HG03097 (cell line): Measurements from ENCODE around the gene IQSEC2.

Experiments
- ATAC-seq: cut with Tn5 transposase; IDR thresholded peaks from one replicate; pipeline ENCODE4 v1.9.1; 2021; ENCODE audit not compliant: unreplicated experiment, low FRiP score

The IQSEC2 gene

DNA sequence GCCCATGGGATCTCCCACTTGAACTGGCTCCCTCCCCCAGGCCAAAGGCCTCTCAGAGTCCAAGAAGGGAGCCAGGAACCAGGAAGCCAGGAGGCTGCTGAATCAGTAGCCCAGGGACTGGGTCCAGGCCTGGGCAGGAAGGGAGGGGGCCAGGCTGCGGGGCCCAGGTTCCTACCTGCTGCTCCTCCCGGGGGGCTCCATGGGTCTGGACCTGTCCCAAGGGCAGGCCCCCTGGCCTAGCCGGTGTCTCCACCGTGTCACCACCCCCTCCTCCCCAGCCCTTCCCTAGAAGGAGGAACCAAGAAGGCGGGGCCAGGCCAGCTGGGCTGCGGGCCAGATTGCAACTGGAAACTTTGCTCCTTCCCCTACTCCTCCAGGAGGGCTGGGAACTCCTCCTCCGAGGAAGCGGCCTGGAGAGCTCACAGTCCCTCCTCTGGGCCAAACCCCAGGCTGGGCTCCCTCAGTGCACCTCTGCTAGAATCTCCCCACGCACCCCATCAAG is at the start of gene IQSEC2:
Gene IQSEC2, minus strand, starts transcription at position 264 of the 502 bp plus-strand sequence.
- no peak for ATAC-seq

DNA sequence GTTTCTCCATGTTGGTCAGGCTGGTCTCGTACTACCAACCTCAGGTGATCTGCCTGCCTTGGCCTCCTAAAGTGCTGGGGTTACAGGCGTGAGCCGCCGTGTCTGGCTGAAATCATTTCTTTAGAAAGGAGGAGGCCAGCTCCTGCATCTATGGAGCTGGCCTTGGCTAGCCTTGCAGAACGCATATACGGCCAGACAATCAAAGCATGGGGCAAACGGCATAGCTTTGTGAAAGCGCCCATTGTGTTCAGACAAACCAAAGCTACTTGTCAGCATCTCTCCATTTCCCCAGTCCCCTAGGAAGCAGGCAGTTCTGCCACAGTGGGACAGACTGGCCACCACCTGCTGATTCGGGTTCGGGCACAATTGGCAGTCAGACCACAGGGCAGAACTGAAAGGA is 48.9 kb upstream of the IQSEC2 start:
- ATAC-seq, result no peak

DNA sequence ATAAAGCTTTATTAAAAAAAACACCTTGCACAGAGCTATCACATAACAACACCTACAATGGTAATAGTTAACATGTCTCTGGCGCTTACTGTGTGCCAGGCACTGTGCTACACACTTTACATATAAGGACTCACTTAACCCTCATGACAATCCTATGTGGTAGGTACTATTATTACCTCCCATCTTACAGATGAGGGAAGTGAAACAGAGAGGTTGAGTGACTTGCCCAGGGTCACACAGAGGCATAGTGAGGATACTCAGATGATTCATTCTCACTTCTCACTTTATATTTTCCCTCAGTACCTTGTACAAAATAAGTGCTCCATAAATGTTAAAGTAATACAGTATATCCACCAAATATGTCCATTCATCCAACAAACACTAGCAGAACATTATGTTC is 43.4 kb upstream of the IQSEC2 start:
- no peak for ATAC-seq

DNA sequence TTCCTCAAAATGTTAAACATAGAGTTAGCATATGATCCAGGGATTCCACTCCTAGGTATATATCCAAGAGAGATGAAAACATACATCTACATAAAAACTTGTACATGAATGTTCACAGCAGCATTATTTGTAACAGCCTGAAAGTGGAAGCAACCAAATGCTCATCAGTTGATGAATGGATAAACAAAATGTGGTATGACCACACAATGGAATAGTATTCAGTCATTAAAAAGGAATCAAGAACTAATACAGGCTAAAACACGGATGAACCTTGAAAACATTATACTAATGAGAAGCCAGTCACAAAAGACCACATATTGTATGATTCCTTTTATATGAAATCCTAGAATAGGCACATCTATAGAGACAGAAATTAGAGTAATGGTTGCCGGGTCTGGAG is 42.7 kb upstream of the IQSEC2 start:
- ATAC-seq, result no peak

DNA sequence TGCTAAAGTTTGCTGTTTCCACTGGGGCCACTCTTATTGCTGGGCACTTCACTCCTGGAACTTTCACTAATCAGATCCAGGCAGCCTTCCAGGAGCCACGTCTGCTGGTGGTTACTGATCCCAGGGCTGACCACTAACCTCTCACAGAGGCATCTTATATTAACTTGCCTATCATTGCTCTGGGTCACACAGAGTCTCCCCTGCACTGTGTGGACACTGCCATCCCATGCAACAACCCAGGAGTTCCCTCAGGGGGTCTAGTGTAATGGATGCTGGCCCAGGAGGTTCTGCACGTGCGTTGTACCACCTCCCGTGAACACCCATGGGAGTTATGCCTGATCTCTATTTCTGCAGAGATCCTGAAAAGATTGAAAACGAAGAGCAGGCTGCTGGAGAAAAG is 41.8 kb upstream of the IQSEC2 start:
- no peak for ATAC-seq

DNA sequence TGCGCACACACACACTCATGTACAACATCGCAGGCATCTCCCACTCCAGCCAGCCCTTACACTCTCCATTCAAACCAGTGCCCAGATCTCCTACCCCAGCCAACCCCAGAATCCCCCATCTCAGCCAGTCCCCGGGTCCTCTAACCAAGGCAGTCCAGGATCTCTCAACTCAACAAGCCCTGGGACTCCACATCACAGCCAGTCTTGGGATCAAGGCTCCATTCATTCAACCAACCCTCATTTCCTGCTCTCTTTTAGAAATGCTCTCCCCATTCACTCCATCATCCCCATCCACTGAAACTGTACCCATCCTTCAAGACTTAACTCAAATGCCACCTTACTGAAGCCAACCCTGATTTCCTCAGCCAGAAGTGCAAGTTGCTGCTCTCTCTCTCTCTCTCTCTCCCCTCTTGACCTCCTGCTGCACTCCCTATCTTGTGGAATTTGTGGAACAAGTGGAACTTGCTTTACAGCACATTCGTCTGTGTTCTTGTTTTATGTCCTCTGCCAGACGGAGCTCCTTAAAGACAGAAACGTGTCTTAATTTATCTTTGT is 40.6 kb upstream of the IQSEC2 start:
- ATAC-seq, result no peak

DNA sequence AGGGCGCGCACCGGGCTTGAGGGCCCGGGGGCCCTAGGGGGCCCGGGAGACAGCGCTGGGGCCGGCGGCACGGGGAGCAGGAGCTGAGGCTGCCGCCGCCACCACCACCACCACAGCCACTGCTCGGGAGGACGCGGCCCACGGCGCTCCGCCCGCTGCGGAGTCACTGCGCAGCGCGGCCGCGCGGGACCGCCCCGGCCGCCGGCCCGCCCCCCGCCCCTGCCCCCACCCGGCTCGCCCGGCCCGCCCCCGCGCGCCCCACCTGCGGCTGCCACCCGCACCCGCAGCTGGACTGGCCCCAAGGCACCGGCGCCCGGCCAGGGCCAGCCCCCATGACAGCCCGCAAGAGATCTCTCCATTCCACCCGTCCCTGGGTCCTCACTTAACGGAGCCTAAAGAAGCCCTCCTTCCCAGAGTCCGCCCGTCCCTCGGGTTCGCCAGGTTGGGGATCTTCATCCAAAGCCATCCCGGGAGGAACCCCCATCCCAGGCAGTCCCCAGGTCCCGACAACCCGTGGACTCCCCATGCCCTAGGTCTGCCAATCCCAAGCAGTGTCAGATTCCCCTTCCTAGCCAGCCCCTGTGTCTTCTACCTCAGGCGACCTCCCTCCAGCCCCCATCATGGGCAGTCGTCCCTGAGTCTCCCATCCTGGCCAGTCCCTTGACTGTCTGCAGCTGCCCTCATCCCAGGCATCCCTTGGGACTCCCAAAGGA is 40.0 kb upstream of the IQSEC2 start:
- ATAC-seq, result no peak

DNA sequence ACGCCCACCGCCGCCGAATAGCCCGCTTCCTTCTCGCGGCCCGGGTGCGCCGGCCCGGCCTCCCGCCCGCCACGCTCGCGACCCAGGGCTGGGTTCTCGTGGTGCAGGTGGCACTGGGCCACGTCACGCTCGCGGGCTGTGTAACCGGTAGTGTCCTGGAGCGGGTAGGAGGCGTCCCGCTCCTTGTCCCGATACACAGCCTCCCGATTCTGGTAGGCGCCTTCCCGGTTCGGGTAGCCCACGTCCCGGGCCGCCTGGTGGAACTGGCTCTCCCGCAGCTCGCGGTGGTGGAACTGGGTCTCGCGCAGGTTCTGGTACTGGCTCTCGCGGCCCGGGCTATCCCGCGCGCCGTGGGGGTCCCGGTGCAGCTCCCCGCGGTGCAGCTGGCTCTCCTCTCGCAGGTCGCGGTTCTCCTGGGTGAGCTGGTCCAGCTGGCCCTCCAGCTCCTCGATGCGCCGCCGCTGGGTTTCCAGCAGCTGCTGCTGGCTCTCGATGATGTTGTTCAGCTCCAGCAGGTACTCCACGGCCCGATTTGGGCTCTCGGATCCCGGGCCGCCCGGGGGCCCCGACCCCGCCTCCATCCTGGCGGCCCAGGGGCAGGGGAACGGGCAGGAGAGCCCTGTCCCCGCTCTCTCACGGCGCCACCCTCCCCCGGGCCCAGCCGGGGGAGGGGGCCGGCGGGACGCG is 39.3 kb upstream of the IQSEC2 start:
- no peak for ATAC-seq

DNA sequence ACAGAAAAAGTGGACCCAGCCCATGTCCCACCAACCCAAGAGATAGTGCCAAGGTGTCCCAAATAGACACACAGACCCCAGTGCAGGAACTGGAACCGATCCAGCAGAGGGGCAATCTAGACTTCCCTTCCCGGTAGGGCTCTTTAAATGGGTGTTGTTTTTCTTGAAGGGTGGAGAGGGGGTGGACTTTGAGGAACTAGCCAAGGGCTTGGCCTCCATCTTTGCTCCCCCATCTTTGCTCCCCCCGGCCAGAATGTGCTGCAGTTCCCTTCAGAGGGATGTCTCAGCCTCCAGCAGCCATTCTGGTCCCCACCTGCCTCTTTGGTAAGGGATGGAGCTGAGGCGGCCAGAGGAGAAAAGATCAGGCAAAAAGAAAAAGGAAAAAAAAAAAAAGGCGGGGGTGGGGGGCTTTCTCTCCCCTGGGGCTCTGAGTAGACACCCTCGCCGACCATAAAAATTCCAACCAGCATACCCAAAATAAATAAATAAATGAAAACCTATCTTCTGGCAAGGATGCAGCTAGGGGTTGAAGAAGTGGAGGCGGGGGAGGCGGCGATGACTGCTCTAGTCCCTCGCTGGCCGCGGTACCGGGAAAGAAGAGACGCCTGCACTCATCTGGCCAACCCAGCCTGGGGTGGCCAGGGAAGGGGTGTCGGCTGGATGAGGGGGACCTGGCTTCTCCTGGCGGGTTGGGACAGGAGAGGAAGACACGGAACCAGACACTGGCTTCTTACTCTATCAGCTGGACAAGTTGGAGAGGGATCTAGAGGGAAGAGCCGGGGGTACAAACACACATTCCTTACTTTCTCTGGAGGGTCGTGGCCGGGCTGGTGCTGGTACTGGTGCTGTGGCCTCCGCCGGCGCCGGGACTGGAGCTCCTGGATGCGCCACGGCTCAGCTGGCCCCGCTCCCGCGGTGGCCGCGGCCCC is 38.5 kb upstream of the IQSEC2 start:
- no peak for ATAC-seq

DNA sequence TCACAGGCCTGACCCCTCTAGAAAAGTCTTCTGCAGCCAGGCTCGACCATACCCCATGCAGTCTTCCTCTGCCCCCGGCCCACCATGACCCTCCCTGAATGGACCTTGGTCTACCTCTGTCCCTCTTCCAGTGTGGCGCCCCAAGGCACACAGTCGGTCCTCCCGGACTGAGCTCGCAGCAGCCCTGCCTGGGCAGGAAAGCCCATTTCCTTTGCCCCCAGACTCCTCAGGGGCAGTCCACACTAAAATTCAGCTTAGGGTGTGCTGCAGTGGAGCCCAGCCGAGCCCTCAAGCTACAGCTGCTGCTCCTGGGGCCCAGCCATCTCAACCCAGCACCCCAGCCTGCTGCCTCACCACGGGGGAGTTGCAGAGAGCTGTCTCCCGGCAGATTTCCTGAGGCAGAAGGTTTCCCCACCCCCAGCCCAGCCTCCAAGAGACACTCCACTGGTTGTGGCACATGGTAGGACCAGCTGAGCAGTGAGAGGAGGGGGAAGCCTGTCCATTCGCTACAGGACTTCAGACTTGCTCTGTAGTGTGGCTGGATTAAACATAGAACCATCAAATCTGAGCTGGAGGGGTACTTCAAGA is 37.5 kb upstream of the IQSEC2 start:
- ATAC-seq, result no peak

DNA sequence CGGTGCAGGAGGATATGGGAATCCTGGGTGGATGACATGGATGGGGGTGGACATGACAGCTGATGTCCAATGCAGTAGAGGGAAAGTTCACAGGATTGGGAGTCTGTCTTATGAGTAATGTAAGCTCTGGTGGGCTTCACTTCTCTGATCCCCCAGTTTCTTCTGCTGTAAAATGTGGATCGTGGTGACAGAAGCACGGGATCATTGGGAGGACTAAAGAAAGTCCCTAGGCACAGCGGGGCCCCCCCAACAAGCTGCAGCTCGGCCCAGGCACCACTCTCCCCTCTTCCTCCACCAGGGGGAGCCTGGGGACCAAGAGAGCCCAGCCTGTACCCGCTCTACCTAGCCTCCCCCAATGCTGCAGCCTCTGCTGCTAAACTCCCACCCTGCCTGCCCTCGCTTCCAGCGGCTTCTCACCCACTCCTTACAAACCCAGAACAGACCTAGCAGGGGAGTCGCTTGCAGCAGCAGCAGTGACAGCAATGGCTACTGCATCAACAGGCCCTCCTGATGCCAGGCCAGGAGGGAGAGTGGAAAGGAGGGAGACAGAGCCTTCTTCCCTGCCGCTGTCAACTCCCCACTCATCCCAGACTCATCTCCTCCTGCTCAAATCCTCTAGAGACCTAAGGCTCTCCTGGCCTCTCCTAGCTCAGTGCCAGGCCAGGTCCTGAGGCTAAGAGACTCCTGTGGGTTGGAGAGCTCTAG is 36.1 kb upstream of the IQSEC2 start:
- peak; percentile 48 for ATAC-seq

DNA sequence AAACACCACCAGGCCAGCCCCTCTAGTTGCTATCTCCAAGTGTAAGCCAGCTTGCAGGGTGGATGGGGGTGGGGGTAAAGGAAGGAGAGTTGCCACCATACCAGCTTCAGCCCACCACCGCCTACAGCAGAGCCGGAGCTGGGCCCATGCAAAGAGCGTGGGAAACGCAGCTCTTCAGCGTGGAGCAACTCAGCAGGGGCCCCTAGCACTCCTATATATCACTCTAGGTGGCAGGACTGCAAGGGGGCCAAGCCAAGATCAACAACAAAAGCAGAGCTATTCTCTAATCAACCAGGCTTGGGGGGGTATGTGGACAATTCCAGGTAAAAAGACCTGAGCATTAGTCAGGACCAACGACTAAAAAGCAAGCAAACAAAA is 35.5 kb upstream of the IQSEC2 start:
- ATAC-seq, result no peak

DNA sequence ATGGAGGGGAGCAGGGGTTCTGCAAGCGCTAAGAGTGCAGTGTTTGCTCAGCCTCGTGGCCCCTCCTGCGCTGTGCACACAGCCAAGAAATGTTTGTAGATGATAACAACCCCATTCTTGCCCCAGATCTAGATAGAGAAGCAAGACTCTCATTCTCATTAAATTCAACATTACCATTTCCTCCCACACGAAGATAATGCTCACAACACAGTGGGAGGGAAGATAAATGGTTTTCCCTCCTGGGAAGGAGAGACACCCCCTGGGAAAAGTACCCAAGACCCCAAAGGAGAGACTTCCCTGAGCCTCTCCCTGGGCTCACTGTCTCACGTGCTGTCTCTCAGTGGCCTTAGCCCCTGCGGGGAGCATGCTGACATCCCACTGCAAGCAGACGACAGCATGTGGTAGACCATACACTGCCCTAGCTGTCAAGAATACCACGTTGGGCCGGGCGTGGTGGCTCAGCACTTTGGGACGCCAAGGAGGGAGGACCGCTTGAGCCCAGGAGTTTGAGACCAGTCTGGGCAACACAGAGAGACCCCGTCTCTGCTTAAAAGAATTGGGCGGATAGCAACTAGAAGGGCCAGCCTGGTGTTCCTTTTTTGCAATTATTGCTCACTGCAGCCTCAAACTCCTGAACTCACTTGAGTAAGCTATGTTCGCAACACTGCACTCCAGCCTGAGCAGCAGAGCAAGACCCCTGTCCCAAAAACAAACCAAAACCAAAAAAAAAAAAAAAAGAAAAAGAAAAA is 34.9 kb upstream of the IQSEC2 start:
- no peak for ATAC-seq

DNA sequence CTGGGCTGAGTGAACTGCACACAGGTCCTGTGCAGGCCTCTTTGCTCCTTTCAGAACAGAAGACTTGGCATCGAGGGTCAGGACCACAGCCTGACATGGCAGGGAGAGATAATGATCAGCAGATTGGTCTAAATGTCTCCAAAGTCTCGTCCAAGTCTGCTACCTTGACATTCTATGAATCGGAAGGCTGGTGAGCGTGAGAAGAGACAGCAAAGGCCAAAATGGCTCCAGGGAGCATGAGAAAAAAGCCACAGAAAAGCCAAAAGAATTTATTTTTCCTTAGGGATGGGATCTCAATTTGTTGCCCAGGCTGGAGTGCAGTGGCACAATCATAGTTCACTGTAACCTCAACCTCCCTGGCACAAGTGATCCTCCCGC is 32.3 kb upstream of the IQSEC2 start:
- no peak for ATAC-seq

DNA sequence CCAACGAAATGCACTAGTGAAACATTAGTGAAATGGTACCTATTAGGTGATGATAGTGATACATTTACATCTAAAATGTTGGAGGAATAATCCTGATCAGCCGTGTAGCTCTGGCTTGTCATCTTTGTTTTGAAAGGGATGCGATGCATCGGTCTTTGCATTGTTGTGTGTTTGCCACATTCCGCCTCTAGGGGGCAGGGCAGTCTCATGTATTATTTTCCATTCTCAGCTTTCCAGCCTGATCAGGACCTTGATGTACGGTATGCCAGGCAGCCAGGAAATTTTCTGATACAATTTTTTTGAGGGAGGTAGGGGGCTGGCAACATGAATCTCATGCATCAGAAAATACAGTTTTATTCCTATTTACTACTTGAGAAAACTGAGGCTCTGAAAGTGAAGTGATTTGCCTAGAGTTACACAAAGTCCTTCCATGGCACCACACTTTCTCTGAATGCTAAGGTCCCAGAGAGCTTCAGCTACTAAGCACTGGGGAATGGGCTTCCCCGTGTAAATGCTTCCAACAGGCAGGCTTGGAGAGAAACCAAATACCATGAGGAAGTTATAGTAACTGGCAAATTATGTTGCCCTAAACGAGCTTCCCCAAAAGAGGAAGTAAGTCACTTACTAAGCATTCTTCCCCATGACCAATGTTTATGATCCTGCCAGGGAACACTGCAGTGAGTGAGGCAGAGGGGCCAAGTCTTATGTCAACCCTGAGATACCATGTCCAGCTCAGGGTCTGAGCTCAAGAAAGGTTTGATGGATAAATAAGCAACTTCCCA is 31.8 kb upstream of the IQSEC2 start:
- no peak for ATAC-seq

DNA sequence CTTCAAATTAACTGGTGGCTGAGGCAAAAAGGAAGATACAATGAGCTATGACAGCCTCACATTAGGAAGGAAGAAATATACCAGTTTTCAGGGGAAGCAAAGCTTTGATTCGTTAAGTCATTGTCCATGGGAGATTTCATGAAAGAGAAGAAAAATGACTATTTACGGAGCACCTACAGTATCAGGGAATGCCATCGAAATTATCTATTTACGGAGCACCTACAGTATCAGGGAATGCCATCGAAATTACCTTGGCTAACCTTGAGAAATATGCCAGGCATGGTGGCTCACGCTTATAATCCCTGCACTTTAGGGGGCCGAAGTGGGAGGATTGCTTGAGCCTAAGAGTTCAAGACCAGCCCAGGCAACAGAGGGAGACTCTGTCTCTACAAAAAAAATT is 28.5 kb upstream of the IQSEC2 start:
- ATAC-seq, result no peak

DNA sequence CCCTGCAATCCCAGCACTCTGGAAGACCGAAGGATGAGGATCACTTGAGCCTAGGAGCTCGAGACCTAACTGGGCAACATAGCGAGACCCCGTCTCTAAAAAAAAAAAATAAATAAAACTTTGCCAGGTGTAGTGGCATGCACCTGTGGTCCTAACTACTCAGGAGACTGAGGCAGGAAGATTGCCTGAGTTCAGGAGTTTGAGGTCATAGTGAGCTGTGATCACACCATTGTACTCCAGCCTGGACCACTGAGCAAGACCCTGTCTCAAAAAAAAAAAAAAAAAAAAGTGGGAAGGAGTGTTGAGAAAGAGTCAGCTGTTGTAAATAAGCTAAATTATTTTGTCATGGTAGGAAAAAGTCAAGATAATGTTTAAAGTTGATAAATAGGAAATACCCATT is 27.5 kb upstream of the IQSEC2 start:
- ATAC-seq, result no peak
